HEK293 (cell line): ENCODE results near the gene OPA1.

Source experiments
- CTCF ChIA-PET: fragments of 350-600 bp; formaldehyde crosslinking; extraction: SDS; loops from one replicate; lab custom pipeline; 2021; ENCODE audit warnings: antibody characterized with exemption; lab: Yijun Ruan, JAX
- POLR2A ChIA-PET: fragments of 300-600 bp; formaldehyde crosslinking; extraction: SDS; loops from one replicate; lab custom pipeline; 2020; ENCODE audit warnings: antibody characterized with exemption, inconsistent platforms; lab: Yijun Ruan, JAX
- H3K27ac ChIP-seq: fragments of 200-500 bp; sonication (Bioruptor generic); 2 replicates; pipeline ENCODE4 v1.5.1; 2014; ENCODE audit warnings: low read depth, low read length, control low read depth, inconsistent platforms; ENCODE audit errors: extremely low read depth
- H3K36me3 ChIP-seq, 2 experiments: fragments of 200-500 bp in 1 of 2; sonication (Bioruptor generic) in 1 of 2; 1 replicate in 1 of 2; 2 replicates in 1 of 2; pipeline ENCODE4 v1.5.1; 2014 to 2017; ENCODE audit warnings: inconsistent platforms in 2 of 2, low read length in 2 of 2; ENCODE audit not compliant: control insufficient read depth in 2 of 2, insufficient read depth in 1 of 2
- H3K4me1 ChIP-seq: fragments of 200-500 bp; sonication (Bioruptor generic); 2 replicates; pipeline ENCODE4 v1.5.1; 2014; ENCODE audit warnings: mild to moderate bottlenecking, low read length, inconsistent platforms; ENCODE audit not compliant: control insufficient read depth, insufficient read depth
- H3K4me3 ChIP-seq: 2 replicates; pipeline ENCODE4 v1.5.1; 2011; ENCODE audit warnings: low read depth, mild to moderate bottlenecking, control low read depth, low read length, moderate library complexity
- H3K9me3 ChIP-seq: fragments of 200-500 bp; sonication (Bioruptor generic); 2 replicates; pipeline ENCODE4 v1.5.1; 2014; ENCODE audit warnings: low read depth, low read length, inconsistent platforms; ENCODE audit not compliant: control insufficient read depth, insufficient read depth
- GLI4 ChIP-seq: fragments of 450-650 bp; formaldehyde crosslinking; IDR thresholded peaks from 2 replicates; pipeline ENCODE4 v1.5.1; 2016; ENCODE audit warnings: missing biosample characterization, missing genetic modification characterization
- MEIS1 ChIP-seq: sonication (generic); formaldehyde crosslinking; IDR thresholded peaks from 2 replicates; pipeline ENCODE4 v1.8.1; 2022; ENCODE audit warnings: missing genetic modification reagents, mild to moderate bottlenecking, borderline replicate concordance
- MYNN ChIP-seq: fragments of 450-650 bp; formaldehyde crosslinking; IDR thresholded peaks from 2 replicates; pipeline ENCODE4 v1.5.1; 2016; ENCODE audit warnings: missing biosample characterization, missing genetic modification characterization, borderline replicate concordance
- OVOL3 ChIP-seq: fragments of 450-650 bp; formaldehyde crosslinking; IDR thresholded peaks from 2 replicates; pipeline ENCODE4 v1.5.1; 2016; ENCODE audit warnings: missing biosample characterization, missing genetic modification characterization
- SCRT1 ChIP-seq: fragments of 450-650 bp; formaldehyde crosslinking; IDR thresholded peaks from 2 replicates; pipeline ENCODE4 v1.5.1; 2016; ENCODE audit warnings: missing biosample characterization, missing genetic modification characterization, borderline replicate concordance
- SP7 ChIP-seq: fragments of 450-650 bp; formaldehyde crosslinking; IDR thresholded peaks from 2 replicates; pipeline ENCODE4 v1.5.1; 2016; ENCODE audit warnings: missing biosample characterization, missing genetic modification characterization
- ZFP3 ChIP-seq: fragments of 450-650 bp; formaldehyde crosslinking; IDR thresholded peaks from 2 replicates; pipeline ENCODE4 v1.5.1; 2016; ENCODE audit warnings: low read depth, missing biosample characterization, missing genetic modification characterization
- ZNF10 ChIP-seq: fragments of 450-650 bp; formaldehyde crosslinking; IDR thresholded peaks from 2 replicates; pipeline ENCODE4 v1.5.1; 2017; ENCODE audit warnings: missing biosample characterization, missing genetic modification characterization
- ZNF211 ChIP-seq: fragments of 450-650 bp; formaldehyde crosslinking; IDR thresholded peaks from 2 replicates; pipeline ENCODE4 v1.5.1; 2016; ENCODE audit warnings: low read depth, missing biosample characterization, missing genetic modification characterization
- ZNF223 ChIP-seq: fragments of 450-650 bp; formaldehyde crosslinking; IDR thresholded peaks from 2 replicates; pipeline ENCODE4 v1.5.1; 2016; ENCODE audit warnings: missing biosample characterization, missing genetic modification characterization
- ZNF416 ChIP-seq: fragments of 450-650 bp; formaldehyde crosslinking; IDR thresholded peaks from 2 replicates; pipeline ENCODE4 v1.5.1; 2016; ENCODE audit warnings: missing biosample characterization, missing genetic modification characterization
- ZNF623 ChIP-seq: fragments of 450-650 bp; formaldehyde crosslinking; IDR thresholded peaks from 2 replicates; pipeline ENCODE4 v1.5.1; 2016; ENCODE audit warnings: missing biosample characterization, missing genetic modification characterization
- ZNF677 ChIP-seq: fragments of 450-650 bp; IDR thresholded peaks from 2 replicates; pipeline ENCODE4 v1.5.0; 2018; ENCODE audit warnings: missing biosample characterization, mild to moderate bottlenecking, missing genetic modification characterization, moderate library complexity
- ZNF776 ChIP-seq: fragments of 450-650 bp; formaldehyde crosslinking; IDR thresholded peaks from 2 replicates; pipeline ENCODE4 v1.5.0; 2017; ENCODE audit warnings: missing biosample characterization, missing genetic modification characterization, borderline replicate concordance
- ZSCAN23 ChIP-seq: fragments of 450-650 bp; formaldehyde crosslinking; IDR thresholded peaks from 2 replicates; pipeline ENCODE4 v1.5.1; 2016; ENCODE audit warnings: missing biosample characterization, missing genetic modification characterization
- TF ChIP-seq, protein P1 (sequence below): fragments of 450-650 bp; formaldehyde crosslinking; IDR thresholded peaks from 2 replicates; pipeline ENCODE4 v1.5.1; 2016; ENCODE audit warnings: missing biosample characterization, missing genetic modification characterization
- TF ChIP-seq, protein P2 (sequence below): fragments of 450-650 bp; formaldehyde crosslinking; IDR thresholded peaks from 2 replicates; pipeline ENCODE4 v1.5.1; 2017; ENCODE audit warnings: missing biosample characterization, missing genetic modification characterization
- TF ChIP-seq, protein P3 (sequence below): fragments of 450-650 bp; formaldehyde crosslinking; IDR thresholded peaks from 2 replicates; pipeline ENCODE4 v1.5.1; 2016; ENCODE audit warnings: missing biosample characterization, missing genetic modification characterization

Gene OPA1

DNA sequence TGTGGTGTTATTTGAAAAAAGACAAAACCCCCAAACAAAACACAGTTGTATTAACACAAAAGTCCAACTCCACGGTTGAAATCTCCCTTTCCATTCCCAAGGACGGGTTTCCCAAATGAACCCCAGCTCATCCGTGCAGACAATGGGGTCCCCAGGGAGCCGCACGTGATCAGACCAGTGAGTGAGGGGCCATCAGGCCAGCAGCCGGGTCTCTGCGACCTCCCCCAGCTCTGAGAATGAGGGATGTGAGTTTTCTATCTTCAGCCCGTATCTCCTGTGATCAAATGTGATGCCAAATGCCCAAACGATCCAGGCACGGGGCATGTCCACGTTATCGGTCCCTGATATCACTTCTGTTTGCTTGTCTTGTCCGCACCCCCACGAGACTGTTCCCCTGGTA is 138.0 kb downstream of the OPA1 start (continued):
- TF ChIP-seq, protein P1, sequence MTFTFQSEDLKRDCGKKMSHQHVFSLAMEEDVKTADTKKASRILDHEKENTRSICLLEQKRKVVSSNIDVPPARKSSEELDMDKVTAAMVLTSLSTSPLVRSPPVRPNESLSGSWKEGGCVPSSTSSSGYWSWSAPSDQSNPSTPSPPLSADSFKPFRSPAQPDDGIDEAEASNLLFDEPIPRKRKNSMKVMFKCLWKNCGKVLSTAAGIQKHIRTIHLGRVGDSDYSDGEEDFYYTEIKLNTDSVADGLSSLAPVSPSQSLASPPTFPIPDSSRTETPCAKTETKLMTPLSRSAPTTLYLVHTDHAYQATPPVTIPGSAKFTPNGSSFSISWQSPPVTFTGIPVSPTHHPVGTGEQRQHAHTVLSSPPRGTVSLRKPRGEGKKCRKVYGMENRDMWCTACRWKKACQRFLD (tag by site-specific recombination): no peak
- TF ChIP-seq ZSCAN23: no peak
- TF ChIP-seq ZNF677 (tag by site-specific recombination): no peak

DNA sequence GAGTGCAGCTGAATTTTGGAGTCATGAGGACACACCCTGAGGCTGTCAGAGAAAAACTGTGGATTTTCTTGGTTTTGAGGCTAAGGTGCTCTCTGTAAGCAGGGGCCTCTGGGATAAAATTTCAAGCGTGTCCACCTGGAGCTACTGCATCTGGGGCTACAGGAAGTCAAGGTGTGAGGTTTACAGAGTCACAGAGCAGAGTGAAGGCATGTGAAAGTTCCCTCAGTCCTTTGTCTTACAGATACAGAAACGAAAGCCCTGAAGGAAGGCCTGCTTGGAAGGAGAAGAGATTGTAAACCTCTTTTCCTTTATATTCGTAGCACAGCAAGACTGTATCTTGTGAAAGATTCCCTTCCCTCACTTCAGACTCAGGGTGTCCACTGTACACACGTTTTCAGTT is 138.6 kb downstream of the OPA1 start:
- ChIA-PET CTCF (interaction anchor here (0.9 kb wide), 1 partner anchor 1316 kb away, joined by 4 read pairs; no protein-coding TSS in a partner anchor), POLR2A (no interaction called here)
- TF ChIP-seq ZFP3 (tag by site-specific recombination) (no peak), ZNF776 (no peak), MYNN (tag by site-specific recombination) (no peak), SCRT1 (tag by site-specific recombination) (no peak), ZNF623 (tag by site-specific recombination) (no peak), MEIS1 (CRISPR knock-in tag) (no peak), ZNF223 (tag by site-specific recombination) (no peak), ZNF10 (tag by site-specific recombination) (no peak), GLI4 (no peak), ZNF416 (tag by site-specific recombination) (no peak), OVOL3 (no peak), ZNF211 (no peak)
- TF ChIP-seq, protein P1 (tag by site-specific recombination): no peak
- TF ChIP-seq, protein P2, sequence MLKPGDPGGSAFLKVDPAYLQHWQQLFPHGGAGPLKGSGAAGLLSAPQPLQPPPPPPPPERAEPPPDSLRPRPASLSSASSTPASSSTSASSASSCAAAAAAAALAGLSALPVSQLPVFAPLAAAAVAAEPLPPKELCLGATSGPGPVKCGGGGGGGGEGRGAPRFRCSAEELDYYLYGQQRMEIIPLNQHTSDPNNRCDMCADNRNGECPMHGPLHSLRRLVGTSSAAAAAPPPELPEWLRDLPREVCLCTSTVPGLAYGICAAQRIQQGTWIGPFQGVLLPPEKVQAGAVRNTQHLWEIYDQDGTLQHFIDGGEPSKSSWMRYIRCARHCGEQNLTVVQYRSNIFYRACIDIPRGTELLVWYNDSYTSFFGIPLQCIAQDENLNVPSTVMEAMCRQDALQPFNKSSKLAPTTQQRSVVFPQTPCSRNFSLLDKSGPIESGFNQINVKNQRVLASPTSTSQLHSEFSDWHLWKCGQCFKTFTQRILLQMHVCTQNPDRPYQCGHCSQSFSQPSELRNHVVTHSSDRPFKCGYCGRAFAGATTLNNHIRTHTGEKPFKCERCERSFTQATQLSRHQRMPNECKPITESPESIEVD (tag by site-specific recombination): no peak
- H3K4me3 ChIP-seq: no peak overlapping the region
- no peaks in the 10 kb centered on the region for H3K9me3 ChIP-seq
- no peaks in the 10 kb centered on the region for H3K36me3 ChIP-seq
- no peak overlapping the region for H3K27ac ChIP-seq
- no peaks in the 10 kb centered on the region for H3K4me1 ChIP-seq

DNA sequence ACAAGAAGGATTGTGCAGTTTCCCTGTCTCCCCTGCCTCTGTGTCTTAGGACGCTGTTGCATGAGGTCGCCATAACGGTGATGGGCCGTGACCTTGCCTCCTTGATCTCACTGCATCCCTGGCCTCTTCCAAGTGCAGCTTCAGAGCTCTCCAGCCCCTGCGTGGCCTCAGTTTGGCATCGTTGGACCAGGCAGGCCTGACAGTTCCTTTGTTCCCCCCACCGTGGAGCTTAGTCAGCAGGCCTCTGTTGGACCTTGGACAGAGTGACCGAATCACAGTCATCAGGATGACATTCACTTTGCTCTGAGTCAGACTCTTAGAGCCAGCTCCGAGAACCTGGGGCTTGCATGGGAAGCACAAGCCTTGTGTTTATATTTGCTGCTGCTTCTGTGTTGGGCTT is 139.4 kb downstream of the OPA1 start:
- POLR2A ChIA-PET: no interaction called here
- CTCF ChIA-PET: interaction anchor here (0.7 kb wide), 1 partner anchor 93 kb away, joined by 3 read pairs; no protein-coding TSS in a partner anchor
- TF ChIP-seq, protein P3, sequence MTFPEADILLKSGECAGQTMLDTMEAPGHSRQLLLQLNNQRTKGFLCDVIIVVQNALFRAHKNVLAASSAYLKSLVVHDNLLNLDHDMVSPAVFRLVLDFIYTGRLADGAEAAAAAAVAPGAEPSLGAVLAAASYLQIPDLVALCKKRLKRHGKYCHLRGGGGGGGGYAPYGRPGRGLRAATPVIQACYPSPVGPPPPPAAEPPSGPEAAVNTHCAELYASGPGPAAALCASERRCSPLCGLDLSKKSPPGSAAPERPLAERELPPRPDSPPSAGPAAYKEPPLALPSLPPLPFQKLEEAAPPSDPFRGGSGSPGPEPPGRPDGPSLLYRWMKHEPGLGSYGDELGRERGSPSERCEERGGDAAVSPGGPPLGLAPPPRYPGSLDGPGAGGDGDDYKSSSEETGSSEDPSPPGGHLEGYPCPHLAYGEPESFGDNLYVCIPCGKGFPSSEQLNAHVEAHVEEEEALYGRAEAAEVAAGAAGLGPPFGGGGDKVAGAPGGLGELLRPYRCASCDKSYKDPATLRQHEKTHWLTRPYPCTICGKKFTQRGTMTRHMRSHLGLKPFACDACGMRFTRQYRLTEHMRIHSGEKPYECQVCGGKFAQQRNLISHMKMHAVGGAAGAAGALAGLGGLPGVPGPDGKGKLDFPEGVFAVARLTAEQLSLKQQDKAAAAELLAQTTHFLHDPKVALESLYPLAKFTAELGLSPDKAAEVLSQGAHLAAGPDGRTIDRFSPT (tag by site-specific recombination): no peak
- no peak for TF ChIP-seq SP7 (tag by site-specific recombination)

More for the DNA sequence above, 139.4 kb downstream of the OPA1 start:
- no peaks in the 10 kb centered on the region for H3K4me1 ChIP-seq
- no peaks in the 10 kb centered on the region for H3K36me3 ChIP-seq
- H3K9me3 ChIP-seq: no peaks in the 10 kb centered on the region
- no peak overlapping the region for H3K27ac ChIP-seq
- no peak overlapping the region for H3K4me3 ChIP-seq
